ENCODE data around the gene EOMES.

DNA sequence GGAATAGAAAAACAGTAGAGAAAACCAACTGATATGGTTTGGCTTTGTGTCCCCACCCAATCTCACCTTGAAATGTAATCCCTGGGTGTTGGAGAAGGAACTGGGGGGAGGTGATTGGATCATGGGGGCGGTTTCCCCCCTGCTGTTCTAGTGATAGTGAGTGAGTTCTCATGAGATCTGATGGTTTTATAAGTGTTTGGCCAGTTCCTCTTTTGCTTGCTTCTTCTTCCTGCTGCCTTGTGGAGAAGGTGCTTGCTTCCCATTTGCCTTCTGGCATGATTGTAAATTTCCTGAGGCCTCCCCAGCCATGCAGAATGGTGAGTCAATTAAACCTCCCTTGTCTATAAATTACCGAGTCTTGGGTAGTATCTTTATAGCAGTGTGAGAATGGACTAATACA is 48.4 kb downstream of the EOMES start:
- TF ChIP-seq, protein P1, sequence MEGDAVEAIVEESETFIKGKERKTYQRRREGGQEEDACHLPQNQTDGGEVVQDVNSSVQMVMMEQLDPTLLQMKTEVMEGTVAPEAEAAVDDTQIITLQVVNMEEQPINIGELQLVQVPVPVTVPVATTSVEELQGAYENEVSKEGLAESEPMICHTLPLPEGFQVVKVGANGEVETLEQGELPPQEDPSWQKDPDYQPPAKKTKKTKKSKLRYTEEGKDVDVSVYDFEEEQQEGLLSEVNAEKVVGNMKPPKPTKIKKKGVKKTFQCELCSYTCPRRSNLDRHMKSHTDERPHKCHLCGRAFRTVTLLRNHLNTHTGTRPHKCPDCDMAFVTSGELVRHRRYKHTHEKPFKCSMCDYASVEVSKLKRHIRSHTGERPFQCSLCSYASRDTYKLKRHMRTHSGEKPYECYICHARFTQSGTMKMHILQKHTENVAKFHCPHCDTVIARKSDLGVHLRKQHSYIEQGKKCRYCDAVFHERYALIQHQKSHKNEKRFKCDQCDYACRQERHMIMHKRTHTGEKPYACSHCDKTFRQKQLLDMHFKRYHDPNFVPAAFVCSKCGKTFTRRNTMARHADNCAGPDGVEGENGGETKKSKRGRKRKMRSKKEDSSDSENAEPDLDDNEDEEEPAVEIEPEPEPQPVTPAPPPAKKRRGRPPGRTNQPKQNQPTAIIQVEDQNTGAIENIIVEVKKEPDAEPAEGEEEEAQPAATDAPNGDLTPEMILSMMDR (IDR thresholded peaks at IDR 0.05): no peak
- TF ChIP-seq POLR2A (IDR thresholded peaks at IDR 0.05): no peak
